ENCODE data around the gene ACTR3. TPM values are rescaled to one million over a fixed set of nuclear protein-coding genes. Genes with fewer than 3 reads are reported as not detected.

ACTR3 gene
- total and polyA plus RNA-seq, 10 of the 15 experiments (the other 5 are each of a cell fraction or from before 2014, with no cell fraction given): 79.1 to 616 (median 471) TPM

GRCh38 chr2:113878743-113879142, 11.1 kb upstream of the ACTR3 start:
- 0 out of 3 replicates have a peak, but pooled peaks have one; percentile 20 for ATAC-seq
- intact Hi-C loops (cut with micrococcal nuclease; ENCODE audit: unreplicated experiment): no loop called here
- H3K4me1 ChIP-seq (ENCODE audit: control insufficient read depth, insufficient read depth, low read length): no peaks in the 10 kb centered on the region
- no peak for FAIRE-seq
- H3K36me3 ChIP-seq (ENCODE audit: control insufficient read depth in 2 of 2, insufficient read depth in 2 of 2, low read length in 1 of 2): peaks cover 0 to 4% of the 10 kb centered on the region in 2 experiments; a peak in 3 of 4 replicates
- DNase-seq (ENCODE audit: low read depth, low spot score): no peak
- ChIA-PET RAD21 (ENCODE audit: unreplicated experiment) (interaction anchor here (0.7 to 1.3 kb wide), 2 partner anchors 9 to 94 kb away, joined by 3 to 7 read pairs; no protein-coding TSS in a partner anchor), POLR2A (interaction anchor here (1.4 kb wide), 1 partner anchor 11 kb away, joined by 5 read pairs; the partner anchor contains the start of gene ACTR3), CTCF (interaction anchor here (0.9 to 1.2 kb wide), 3 partner anchors 13 to 38 kb away, joined by 3 read pairs; no protein-coding TSS in a partner anchor), SMC1A (ENCODE audit: uncharacterized antibody, unreplicated experiment) (interaction anchor here (0.7 to 1.6 kb wide), 10 partner anchors 7 to 156 kb away, joined by 3 to 5 read pairs (median 3); partner anchors contain the start of gene SLC35F5)
- TSS peak; percentile 33 for BruUV-seq (replicated peaks)
- H3K27me3 ChIP-seq (replicated peaks in 1 of 2; ENCODE audit: control insufficient read depth in 2 of 2, insufficient read depth in 2 of 2, low read length in 1 of 2): no peaks in the 10 kb centered on the region
- H3K9me3 ChIP-seq (replicated peaks; ENCODE audit: control insufficient read depth, insufficient read depth, low read length): no peaks in the 10 kb centered on the region
- H3K9ac ChIP-seq (ENCODE audit: control insufficient read depth, insufficient read depth, low read length): no peak overlapping the region
- no peaks in the 10 kb centered on the region for H3K79me2 ChIP-seq (ENCODE audit: control insufficient read depth, insufficient read depth, low read length)
- H3K4me2 ChIP-seq (ENCODE audit: control insufficient read depth, insufficient read depth): no peak overlapping the region
- in situ Hi-C loops (cut with MboI): no loop called here
- H3K4me3 ChIP-seq: no peak overlapping the region
- TF ChIP-seq ETV6 (conservative IDR thresholded peaks at IDR 0.05 in 1 of 2, IDR thresholded peaks at IDR 0.05 in 1 of 2; ENCODE audit: borderline replicate concordance in 1 of 2, low read depth in 1 of 2) (no peak), JUND (IDR thresholded peaks at IDR 0.05; ENCODE audit: low read depth, low read length) (no peak), SRF (IDR thresholded peaks at IDR 0.05; ENCODE audit: low read depth in 2 of 2, low read length in 2 of 2) (no peak), PML (IDR thresholded peaks at IDR 0.05; ENCODE audit: low read length) (no peak), RELA (IDR thresholded peaks at IDR 0.05; ENCODE audit: borderline replicate concordance, partially characterized antibody) (no peak), SKIL (IDR thresholded peaks at IDR 0.05; ENCODE audit: low read depth, poor library complexity, severe bottlenecking) (no peak), ATF3 (IDR thresholded peaks at IDR 0.05; ENCODE audit: borderline replicate concordance, extremely low read depth, low read depth, low read length) (no peak), SMAD1 (IDR thresholded peaks at IDR 0.05; ENCODE audit: low read depth, partially characterized antibody) (no peak), SMAD5 (IDR thresholded peaks at IDR 0.05; ENCODE audit: low read depth) (no peak), NFIC (IDR thresholded peaks at IDR 0.05; ENCODE audit: low read depth, low read length) (no peak), IRF5 (IDR thresholded peaks at IDR 0.05; ENCODE audit: borderline replicate concordance) (no peak), PAX8 (IDR thresholded peaks at IDR 0.05) (no peak), MAX (IDR thresholded peaks at IDR 0.05; ENCODE audit: low read depth, low read length) (no peak), ZBED1 (IDR thresholded peaks at IDR 0.05; ENCODE audit: borderline replicate concordance) (no peak), EED (IDR thresholded peaks at IDR 0.05; ENCODE audit: low read depth) (no peak), ASH2L (IDR thresholded peaks at IDR 0.05; ENCODE audit: borderline replicate concordance, low read depth) (no peak)
- H2AFZ ChIP-seq (ENCODE audit: control insufficient read depth, low read depth, low read length): no peak overlapping the region
- no peak overlapping the region for H3K27ac ChIP-seq (ENCODE audit: control insufficient read depth, insufficient read depth)
- H4K20me1 ChIP-seq (ENCODE audit: control insufficient read depth, insufficient read depth): no peaks in the 10 kb centered on the region
- 100% methylated on average over 1 of the region's 1 CpG for WGBS (ENCODE audit: insufficient coverage, insufficient replicate concordance, low lambda C conversion rate, missing lambda C conversion rate)
